Thoracic aorta (tissue), 2 donors: ENCODE data around the gene HSPB8. TPM values are rescaled to one million over a fixed set of nuclear protein-coding genes. Genes with fewer than 3 reads are reported as not detected.

Experiments
- ATAC-seq: fragments of 150-250 bp; one replicate; pipeline ENCODE4 v1.8.0; 2017; ENCODE audit warnings: low read depth; ENCODE audit not compliant: insufficient number of reproducible peaks, low FRiP score
- DNase-seq: peaks from one replicate; pipeline ENCODE4 v3.0.0-alpha.2; 2020; ENCODE audit warnings: low spot score
- H3K27ac ChIP-seq, 2 donors: fragments of 200-600 bp; sonication (generic); 1 replicate in 1 of 2; 2 replicates in 1 of 2; pipeline ENCODE4 v1.5.1; 2016; ENCODE audit warnings: mild to moderate bottlenecking in 2 of 2, moderate library complexity in 2 of 2
- H3K27me3 ChIP-seq: fragments of 200-600 bp; sonication (generic); replicated peaks from 2 replicates; pipeline ENCODE4 v1.6.0; 2016; ENCODE audit warnings: mild to moderate bottlenecking; ENCODE audit not compliant: insufficient read depth
- H3K36me3 ChIP-seq: fragments of 200-600 bp; sonication (generic); one replicate; pipeline ENCODE4 v1.5.1; 2016
- H3K4me1 ChIP-seq, 2 donors: fragments of 200-600 bp; sonication (generic); 1 replicate in 1 of 2; 2 replicates in 1 of 2; pipeline versions ENCODE4 v1.5.1 to v1.6.0; 2016; ENCODE audit warnings: low read depth in 2 of 2, mild to moderate bottlenecking in 1 of 2; ENCODE audit not compliant: control insufficient read depth in 1 of 2
- H3K4me3 ChIP-seq: fragments of 200-600 bp; sonication (generic); 2 replicates; pipeline ENCODE4 v1.5.1; 2016; ENCODE audit warnings: mild to moderate bottlenecking
- H3K9me3 ChIP-seq: fragments of 200-600 bp; sonication (generic); 2 replicates; pipeline ENCODE4 v1.5.1; 2016
- CTCF ChIP-seq: fragments of 200-600 bp; sonication (generic); IDR thresholded peaks from one replicate; pipeline ENCODE4 v1.5.1; 2019; ENCODE audit warnings: antibody characterized with exemption
- total RNA-seq, 2 donors: library from RNA; depleted of rRNA; stranded (reverse); fragments of >200 nt; gene quantifications; one replicate each; pipeline versions ENCODE4 v1.1.0 to v1.2.3, GENCODE V29; 2016

The HSPB8 gene
- total RNA-seq, 2 donors from 2014 or later: 108 to 172 TPM

GRCh38 chr12:119241049-119241448 lies 62.3 kb downstream of the HSPB8 start:
- Histone ChIP-seq H3K27me3 (no peaks in the 10 kb centered on the region), H3K4me3 (no peak overlapping the region), H3K4me1 (peaks cover 5 to 12% of the 10 kb centered on the region in 2 donors), H3K9me3 (no peaks in the 10 kb centered on the region), H3K27ac (no peak overlapping the region), H3K36me3 (no peaks in the 10 kb centered on the region)
- DNase-seq (no peak), ATAC-seq (no peak)
- no peak for TF ChIP-seq CTCF

- no peak overlapping the region for H3K27ac ChIP-seq
- H3K4me3 ChIP-seq: no peak overlapping the region
- no peak for TF ChIP-seq CTCF
- H3K27me3 ChIP-seq: no peaks in the 10 kb centered on the region
- DNase-seq (no peak), ATAC-seq (no peak)
- peaks cover 11 to 18% of the 10 kb centered on the region in 2 donors for H3K4me1 ChIP-seq
- H3K36me3 ChIP-seq: no peaks in the 10 kb centered on the region
- no peaks in the 10 kb centered on the region for H3K9me3 ChIP-seq
These were observed 62.9 kb downstream of the HSPB8 start for GRCh38 chr12:119241580-119242169.

Other genes starting within 250 kb of the HSPB8 start
- gene SRRM4, start 197.4 kb upstream of the HSPB8 start, total RNA-seq: under 1 TPM in 1 of 2 donors, not detected in 1; 0.21 TPM
- gene CCDC60, start 155.8 kb downstream of the HSPB8 start, total RNA-seq: not detected